Tibial nerve (tissue), 4 donors: ENCODE measurements around the gene TCF12. TPM values are rescaled to one million over a fixed set of nuclear protein-coding genes. Genes with fewer than 3 reads are reported as not detected.

Source experiments
- DNase-seq, 2 donors: peaks; one replicate each; pipeline ENCODE4 v3.0.0-alpha.2; 2019; ENCODE audit warnings: low spot score in 2 of 2
- H3K27ac ChIP-seq, 4 donors: fragments of 200-600 bp; sonication (generic) in 3 of 4; one replicate each; pipeline ENCODE4 v1.5.1; 2017 to 2019; ENCODE audit warnings: mild to moderate bottlenecking in 1 of 4
- H3K27me3 ChIP-seq, 2 donors: fragments of 200-600 bp; sonication (generic) in 1 of 2; one replicate each; pipeline versions ENCODE4 v1.5.1 to v1.6.0; 2017 to 2019
- H3K36me3 ChIP-seq, 3 donors: fragments of 200-600 bp; sonication (generic); one replicate each; pipeline ENCODE4 v1.5.1; 2018 to 2019
- H3K4me1 ChIP-seq, 4 donors: fragments of 200-600 bp; sonication (generic) in 3 of 4; one replicate each; pipeline ENCODE4 v1.5.1; 2017 to 2019
- H3K4me3 ChIP-seq, 4 donors: fragments of 200-600 bp; sonication (generic) in 3 of 4; one replicate each; pipeline ENCODE4 v1.5.1; 2017 to 2019; ENCODE audit warnings: mild to moderate bottlenecking in 1 of 4, moderate library complexity in 1 of 4
- H3K9me3 ChIP-seq, 4 donors: fragments of 200-600 bp; sonication (generic) in 3 of 4; one replicate each; pipeline ENCODE4 v1.5.1; 2017 to 2019
- EP300 ChIP-seq, 2 donors: sonication (generic); formaldehyde crosslinking; IDR thresholded peaks; one replicate each; pipeline ENCODE4 v1.6.1; 2017; ENCODE audit warnings: antibody characterized with exemption in 2 of 2, mild to moderate bottlenecking in 1 of 2
- POLR2A ChIP-seq, 2 donors: fragments of 450-650 bp; IDR thresholded peaks; one replicate each; pipeline ENCODE4 v1.6.1; 2017; ENCODE audit warnings: antibody characterized with exemption in 2 of 2, mild to moderate bottlenecking in 2 of 2, moderate library complexity in 2 of 2
- WGBS, 2 donors: methylation state at CpG; one replicate each; pipeline ENCODE4 v1.1.5; 2018; 5-methylcytosine and 5-hydroxymethylcytosine counted together
- total RNA-seq, 4 donors: library from RNA; depleted of rRNA; stranded (reverse); fragments of >200 nt; gene quantifications; one replicate each; pipeline ENCODE4 v1.1.0, GENCODE V29; 2016
- TF ChIP-seq, protein P1 (sequence below), 5 experiments: fragments of 200-600 bp in 3 of 5; fragments of 450-650 bp in 2 of 5; sonication (generic) in 3 of 5; IDR thresholded peaks; one replicate each; pipeline ENCODE4 v1.5.1; 2016 to 2019; ENCODE audit warnings: antibody characterized with exemption in 5 of 5, mild to moderate bottlenecking in 3 of 5, moderate library complexity in 2 of 5

The TCF12 gene
- total RNA-seq, 4 donors from 2014 or later = 117 to 181 (median 174) TPM

DNA sequence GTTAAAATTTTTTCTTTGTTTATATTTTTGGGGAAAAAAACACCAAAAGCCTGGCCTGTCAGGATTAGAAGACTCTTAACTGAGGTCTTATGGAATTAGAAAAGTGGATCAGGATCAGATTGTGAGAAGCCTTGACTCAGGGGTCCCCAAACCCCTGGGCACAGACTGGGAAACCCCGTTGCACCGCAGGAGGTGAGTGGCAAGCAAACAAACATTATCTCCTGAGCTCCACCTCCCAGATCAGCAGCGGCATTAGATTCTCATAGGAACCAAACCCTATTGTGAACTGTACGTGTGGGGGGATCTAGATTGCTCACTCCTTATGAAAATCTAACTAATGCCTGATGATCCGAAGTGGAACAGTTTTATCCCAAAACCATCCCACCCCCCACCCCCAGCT lies 117.2 kb downstream of the TCF12 start:
- WGBS, 2 donors = 71 to 76% methylated on average over 5 of the region's 5 CpGs

DNA sequence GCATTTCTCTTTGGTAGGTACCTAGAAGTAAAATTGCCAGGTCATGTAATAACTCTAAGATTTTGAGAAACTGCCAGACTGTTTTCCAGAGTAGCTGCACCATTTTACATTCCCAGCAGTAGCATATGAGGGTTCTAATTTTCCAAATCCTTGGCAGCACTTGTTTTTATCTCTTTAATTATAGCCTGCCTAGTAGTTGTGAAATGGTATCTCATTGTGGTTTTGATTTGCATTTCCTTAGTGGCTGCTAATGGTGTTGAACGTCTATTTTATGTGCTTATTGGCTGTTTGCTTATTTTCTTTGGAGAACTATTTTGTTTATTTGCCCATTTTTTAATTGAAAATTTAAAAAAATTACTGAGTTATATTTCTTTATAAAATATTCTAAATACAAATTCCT lies 117.9 kb downstream of the TCF12 start:
- H3K36me3 ChIP-seq = no peaks in the 10 kb centered on the region
- H3K27ac ChIP-seq = no peak overlapping the region
- no peak for DNase-seq
- WGBS, 2 donors = 23 to 38% methylated on average over 1 of the region's 1 CpG
- peaks cover 0 to 47% (median 3%) of the 10 kb centered on the region in 4 donors for H3K4me1 ChIP-seq
- H3K9me3 ChIP-seq = no peaks in the 10 kb centered on the region
- TF ChIP-seq, protein P1, sequence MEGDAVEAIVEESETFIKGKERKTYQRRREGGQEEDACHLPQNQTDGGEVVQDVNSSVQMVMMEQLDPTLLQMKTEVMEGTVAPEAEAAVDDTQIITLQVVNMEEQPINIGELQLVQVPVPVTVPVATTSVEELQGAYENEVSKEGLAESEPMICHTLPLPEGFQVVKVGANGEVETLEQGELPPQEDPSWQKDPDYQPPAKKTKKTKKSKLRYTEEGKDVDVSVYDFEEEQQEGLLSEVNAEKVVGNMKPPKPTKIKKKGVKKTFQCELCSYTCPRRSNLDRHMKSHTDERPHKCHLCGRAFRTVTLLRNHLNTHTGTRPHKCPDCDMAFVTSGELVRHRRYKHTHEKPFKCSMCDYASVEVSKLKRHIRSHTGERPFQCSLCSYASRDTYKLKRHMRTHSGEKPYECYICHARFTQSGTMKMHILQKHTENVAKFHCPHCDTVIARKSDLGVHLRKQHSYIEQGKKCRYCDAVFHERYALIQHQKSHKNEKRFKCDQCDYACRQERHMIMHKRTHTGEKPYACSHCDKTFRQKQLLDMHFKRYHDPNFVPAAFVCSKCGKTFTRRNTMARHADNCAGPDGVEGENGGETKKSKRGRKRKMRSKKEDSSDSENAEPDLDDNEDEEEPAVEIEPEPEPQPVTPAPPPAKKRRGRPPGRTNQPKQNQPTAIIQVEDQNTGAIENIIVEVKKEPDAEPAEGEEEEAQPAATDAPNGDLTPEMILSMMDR (IDR thresholded peaks at IDR 0.05) = no peak
- TF ChIP-seq EP300 (IDR thresholded peaks at IDR 0.05) (no peak), POLR2A (IDR thresholded peaks at IDR 0.05) (no peak)
- H3K4me3 ChIP-seq = no peak overlapping the region
- no peaks in the 10 kb centered on the region for H3K27me3 ChIP-seq

More for the DNA sequence above, 117.2 kb downstream of the TCF12 start:
- Histone ChIP-seq H3K4me3 (no peak overlapping the region), H3K27ac (no peak overlapping the region), H3K9me3 (no peaks in the 10 kb centered on the region), H3K36me3 (no peaks in the 10 kb centered on the region), H3K4me1 (peaks cover 0 to 47% (median 3%) of the 10 kb centered on the region in 4 donors), H3K27me3 (no peaks in the 10 kb centered on the region)
- no peak for DNase-seq
- TF ChIP-seq, protein P1 (IDR thresholded peaks at IDR 0.05) = no peak
- no peak for TF ChIP-seq POLR2A (IDR thresholded peaks at IDR 0.05)

DNA sequence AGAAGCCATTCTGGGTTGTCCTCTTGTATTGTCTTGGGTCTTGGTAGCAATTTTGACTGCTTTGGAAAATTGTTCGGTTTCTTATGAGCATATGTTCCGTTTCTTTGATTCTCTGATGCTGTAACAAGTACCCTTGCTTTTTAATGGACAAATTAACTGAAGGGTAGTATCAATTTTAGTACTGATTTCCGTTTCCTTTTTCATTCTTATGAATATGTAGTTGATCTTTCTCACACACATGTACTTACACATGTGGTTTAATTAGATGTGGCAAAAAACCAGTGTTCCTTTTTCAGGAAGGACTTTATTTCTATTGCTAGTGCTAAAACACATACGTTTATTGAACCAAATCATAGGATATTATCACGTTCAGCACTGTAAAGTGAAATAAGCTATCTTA lies 119.1 kb downstream of the TCF12 start:
- DNase-seq = no peak
- no peaks in the 10 kb centered on the region for H3K9me3 ChIP-seq
- no peak overlapping the region for H3K4me3 ChIP-seq
- H3K27ac ChIP-seq = no peak overlapping the region
- peaks cover 0 to 43% (median 3%) of the 10 kb centered on the region in 4 donors for H3K4me1 ChIP-seq
- TF ChIP-seq, protein P1 (IDR thresholded peaks at IDR 0.05) = no peak
- TF ChIP-seq POLR2A (IDR thresholded peaks at IDR 0.05) (no peak), EP300 (IDR thresholded peaks at IDR 0.05) (no peak)
- H3K27me3 ChIP-seq = no peaks in the 10 kb centered on the region
- 93 to 96% methylated on average over 5 of the region's 5 CpGs for WGBS, 2 donors
- no peaks in the 10 kb centered on the region for H3K36me3 ChIP-seq

DNA sequence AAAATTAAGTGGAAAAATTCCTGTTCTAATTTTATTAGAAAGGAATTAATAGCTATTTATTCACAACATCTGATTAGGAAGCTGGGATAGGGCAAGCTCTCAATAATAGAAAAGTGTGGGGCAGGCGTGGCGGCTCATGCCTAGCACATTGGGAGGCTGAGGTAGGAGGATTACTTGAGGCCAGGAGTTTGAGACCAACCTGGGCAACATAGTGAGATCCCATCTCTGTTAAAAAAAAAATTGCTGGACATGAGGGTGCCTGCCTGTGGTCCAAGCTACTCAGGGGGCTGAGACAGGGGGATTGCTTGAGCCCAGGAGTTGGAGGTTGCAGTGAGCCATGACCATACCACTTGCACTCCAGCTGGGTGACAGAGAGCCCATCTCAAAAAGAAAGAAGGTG lies 119.6 kb downstream of the TCF12 start:
- no peak overlapping the region for H3K4me3 ChIP-seq
- H3K4me1 ChIP-seq = peaks cover 0 to 38% (median 3%) of the 10 kb centered on the region in 4 donors
- H3K36me3 ChIP-seq = no peaks in the 10 kb centered on the region
- WGBS, 2 donors = 95 to 100% methylated on average over 2 of the region's 2 CpGs
- H3K27me3 ChIP-seq = no peaks in the 10 kb centered on the region
- no peaks in the 10 kb centered on the region for H3K9me3 ChIP-seq
- DNase-seq = no peak
- TF ChIP-seq EP300 (IDR thresholded peaks at IDR 0.05) = no peak
- TF ChIP-seq, protein P1 (IDR thresholded peaks at IDR 0.05) = no peak
- TF ChIP-seq POLR2A (IDR thresholded peaks at IDR 0.05) = no peak
- no peak overlapping the region for H3K27ac ChIP-seq

DNA sequence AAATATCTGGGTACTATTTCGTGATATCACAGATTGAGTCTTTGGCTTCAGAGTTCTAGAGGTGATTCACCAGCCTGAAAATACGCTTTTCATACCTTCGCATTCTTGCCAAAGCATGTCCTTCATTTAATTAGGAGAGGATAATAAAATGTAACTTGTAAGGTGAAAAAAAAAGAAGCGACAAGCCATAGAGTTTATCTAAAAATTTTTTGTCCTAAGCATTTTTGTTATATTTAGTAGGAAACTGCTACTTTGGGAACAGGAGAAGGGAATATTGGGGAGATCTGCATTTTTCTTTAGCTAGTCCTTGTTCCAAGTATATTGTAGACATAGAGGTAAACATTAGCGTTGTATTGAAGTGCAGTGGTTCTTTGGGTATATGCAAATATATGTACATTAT lies 120.1 kb downstream of the TCF12 start:
- H3K36me3 ChIP-seq = no peaks in the 10 kb centered on the region
- WGBS, 2 donors = 97 to 98% methylated on average over 5 of the region's 5 CpGs
- no peaks in the 10 kb centered on the region for H3K27me3 ChIP-seq
- H3K27ac ChIP-seq = no peak overlapping the region
- peaks cover 0 to 33% (median 3%) of the 10 kb centered on the region in 4 donors for H3K4me1 ChIP-seq
- no peaks in the 10 kb centered on the region for H3K9me3 ChIP-seq
- no peak for TF ChIP-seq POLR2A (IDR thresholded peaks at IDR 0.05)
- TF ChIP-seq, protein P1 (IDR thresholded peaks at IDR 0.05) = no peak
- no peak for TF ChIP-seq EP300 (IDR thresholded peaks at IDR 0.05)
- DNase-seq = no peak
- no peak overlapping the region for H3K4me3 ChIP-seq
